ENCODE results near the gene CFAP99. TPM values are rescaled to one million over a fixed set of nuclear protein-coding genes. Genes with fewer than 3 reads are reported as not detected.
"Not testable (repeated sequence)": the region's sequence is repeated elsewhere in the genome, so short reads cannot be mapped to it uniquely, and the experiment has no call there.

CFAP99 gene
- total RNA-seq, 1 experiment from 2014 or later: 0.96 TPM

GRCh38 chr4:2446656-2447564 lies 28.2 kb downstream of the CFAP99 start:
- DNase-seq (ENCODE audit: low read depth): no peak

GRCh38 chr4:2448589-2448988 lies 29.8 kb downstream of the CFAP99 start:
- DNase-seq (ENCODE audit: low read depth): no peak

- DNase-seq (ENCODE audit: low read depth): no peak
Observed at GRCh38 chr4:2449051-2449450, 30.3 kb downstream of the CFAP99 start.

GRCh38 chr4:2449511-2450392 lies 31.0 kb downstream of the CFAP99 start:
- no peak for DNase-seq (ENCODE audit: low read depth)

GRCh38 chr4:2450394-2451035 lies 31.8 kb downstream of the CFAP99 start:
- DNase-seq (ENCODE audit: low read depth): no peak

GRCh38 chr4:2451036-2451520 lies 32.3 kb downstream of the CFAP99 start:
- no peak for DNase-seq (ENCODE audit: low read depth)

- DNase-seq (ENCODE audit: low read depth): no peak
Observed at GRCh38 chr4:2451821-2452785, 33.3 kb downstream of the CFAP99 start.

- no peak for DNase-seq (ENCODE audit: low read depth)
Observed at GRCh38 chr4:2457481-2458295, 38.9 kb downstream of the CFAP99 start.

GRCh38 chr4:2458546-2459491 lies 40.1 kb downstream of the CFAP99 start:
- no peak for DNase-seq (ENCODE audit: low read depth)

- no peak for DNase-seq (ENCODE audit: low read depth)
Observed at GRCh38 chr4:2459589-2460349, 41.0 kb downstream of the CFAP99 start.

- no peak for DNase-seq (ENCODE audit: low read depth)
Observed at GRCh38 chr4:2461246-2461960, 42.6 kb downstream of the CFAP99 start.

GRCh38 chr4:2462218-2462991 lies 43.6 kb downstream of the CFAP99 start:
- DNase-seq (ENCODE audit: low read depth): peak; percentile 63

- DNase-seq (ENCODE audit: low read depth): no peak
Observed at GRCh38 chr4:2462992-2463762, 44.4 kb downstream of the CFAP99 start.

GRCh38 chr4:2465032-2465431 lies 46.3 kb downstream of the CFAP99 start:
- no peak for DNase-seq (ENCODE audit: low read depth)

GRCh38 chr4:2465544-2465943 lies 46.8 kb downstream of the CFAP99 start:
- DNase-seq (ENCODE audit: low read depth): not testable (repeated sequence)

All from RPMI7951 (cell line).